AG09319 (cell line): ENCODE results near the gene CLMN.

Experiments used
- DNase-seq: peaks from one replicate; pipeline ENCODE4 v3.0.0-alpha.2; 2010; ENCODE audit warnings: low read depth; ENCODE audit errors: extremely low read depth
- CTCF ChIP-seq: IDR thresholded peaks from 2 replicates; pipeline ENCODE4 v1.5.1; 2011; ENCODE audit warnings: low read depth, mild to moderate bottlenecking, inconsistent platforms, low read length, moderate library complexity

CLMN gene

DNA sequence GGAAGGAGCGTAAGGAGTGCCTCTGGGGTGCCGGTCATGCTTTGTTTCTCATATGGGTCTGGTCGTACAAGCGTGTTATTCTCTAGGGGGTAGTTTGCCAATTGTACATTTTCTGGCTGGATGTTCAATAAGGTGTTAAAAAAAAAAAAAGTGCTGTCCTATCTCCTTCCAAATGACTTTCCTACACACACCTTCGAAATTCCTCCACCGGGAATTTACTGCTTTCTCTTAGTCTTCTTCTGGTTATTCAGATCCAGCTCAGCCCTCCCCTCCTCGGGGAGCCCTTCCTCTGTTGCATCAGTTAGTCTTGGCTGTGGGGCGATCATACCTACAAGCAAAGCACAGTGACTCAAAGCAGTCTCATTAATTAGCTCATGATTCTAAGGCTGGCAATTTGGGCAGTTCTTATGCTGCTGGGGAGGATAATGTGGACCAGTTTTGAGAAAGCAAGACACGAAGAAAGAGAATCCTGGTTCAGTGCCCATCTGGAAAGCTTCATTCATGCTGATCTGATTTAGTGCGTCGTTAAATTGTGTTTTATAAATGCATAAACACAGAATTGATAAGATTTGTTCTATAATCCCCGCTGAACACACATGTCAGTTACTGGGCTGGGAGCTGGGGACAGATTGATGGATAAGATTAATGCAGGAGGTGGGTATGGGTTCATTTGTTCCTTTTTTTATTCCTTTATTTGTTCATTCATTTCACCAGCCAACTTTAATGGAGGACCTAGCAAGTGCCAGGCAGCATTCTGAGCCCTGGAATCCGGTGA lies 9.2 kb upstream of the CLMN start:
- TF ChIP-seq CTCF: no peak
- DNase-seq: no peak

GRCh38 chr14:95327558-95328374 lies 8.1 kb upstream of the CLMN start:
- no peak for DNase-seq
- TF ChIP-seq CTCF: no peak

DNA sequence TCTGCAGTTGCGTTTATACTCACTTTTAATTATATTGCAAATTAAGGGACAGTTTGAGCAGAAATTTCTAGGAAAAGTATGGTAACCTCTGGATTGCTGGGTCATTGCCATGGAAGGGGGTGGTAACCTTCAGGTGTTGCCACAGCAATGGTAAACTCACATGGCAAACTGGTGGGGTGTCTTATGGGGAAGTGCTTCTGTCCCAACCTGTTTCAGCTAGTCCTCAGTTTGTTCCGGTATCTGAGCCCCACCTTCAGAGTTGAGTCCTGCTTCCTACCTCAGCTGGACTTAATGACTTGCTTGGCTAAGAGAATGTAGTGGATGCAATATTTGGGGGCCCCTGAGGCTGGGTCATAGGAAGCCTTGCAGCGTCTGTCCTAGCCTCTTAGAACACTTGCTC lies 7.3 kb upstream of the CLMN start:
- no peak for TF ChIP-seq CTCF
- no peak for DNase-seq

DNA sequence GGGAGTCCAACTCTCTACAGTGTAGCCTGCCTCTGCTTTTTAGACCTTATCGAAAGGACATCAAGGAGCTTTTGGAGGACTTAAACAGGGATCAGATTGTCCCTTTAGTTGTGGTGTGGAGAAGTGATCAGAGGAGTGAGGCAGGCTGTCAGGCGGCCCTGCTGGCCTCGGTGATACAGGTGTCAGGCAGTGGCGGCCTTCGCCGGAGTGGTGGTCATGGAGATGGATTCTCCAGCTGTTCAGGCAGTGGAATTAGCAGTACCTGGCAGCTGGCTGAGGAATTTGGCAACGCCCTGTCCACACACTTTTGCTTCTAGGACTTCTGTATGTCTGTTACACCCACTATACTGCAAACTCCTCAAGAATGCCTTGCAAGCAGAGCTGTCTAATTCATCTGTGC lies 4.2 kb upstream of the CLMN start:
- no peak for TF ChIP-seq CTCF
- no peak for DNase-seq

GRCh38 chr14:95323361-95323760 lies 3.7 kb upstream of the CLMN start:
- DNase-seq: no peak
- no peak for TF ChIP-seq CTCF

DNA sequence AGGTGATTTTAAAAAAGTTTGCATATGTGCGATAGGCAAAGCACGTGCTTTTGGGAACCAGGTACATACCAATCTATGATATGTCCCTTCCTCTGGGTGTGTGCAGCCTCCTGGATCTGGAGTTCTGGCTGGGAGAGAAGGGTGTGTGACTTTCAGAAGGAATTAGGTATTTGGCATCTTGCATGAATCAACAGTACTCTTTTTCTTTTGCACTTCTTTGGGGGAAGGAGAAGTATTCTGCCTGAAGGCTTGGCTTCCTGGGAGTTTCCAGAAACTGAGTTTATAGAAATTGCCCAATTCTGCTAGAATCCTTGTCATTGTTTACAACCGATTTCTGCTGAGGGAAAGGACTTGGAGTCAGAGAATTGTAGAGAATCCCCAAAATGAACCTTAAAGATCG lies 2.9 kb upstream of the CLMN start:
- no peak for TF ChIP-seq CTCF
- no peak for DNase-seq

DNA sequence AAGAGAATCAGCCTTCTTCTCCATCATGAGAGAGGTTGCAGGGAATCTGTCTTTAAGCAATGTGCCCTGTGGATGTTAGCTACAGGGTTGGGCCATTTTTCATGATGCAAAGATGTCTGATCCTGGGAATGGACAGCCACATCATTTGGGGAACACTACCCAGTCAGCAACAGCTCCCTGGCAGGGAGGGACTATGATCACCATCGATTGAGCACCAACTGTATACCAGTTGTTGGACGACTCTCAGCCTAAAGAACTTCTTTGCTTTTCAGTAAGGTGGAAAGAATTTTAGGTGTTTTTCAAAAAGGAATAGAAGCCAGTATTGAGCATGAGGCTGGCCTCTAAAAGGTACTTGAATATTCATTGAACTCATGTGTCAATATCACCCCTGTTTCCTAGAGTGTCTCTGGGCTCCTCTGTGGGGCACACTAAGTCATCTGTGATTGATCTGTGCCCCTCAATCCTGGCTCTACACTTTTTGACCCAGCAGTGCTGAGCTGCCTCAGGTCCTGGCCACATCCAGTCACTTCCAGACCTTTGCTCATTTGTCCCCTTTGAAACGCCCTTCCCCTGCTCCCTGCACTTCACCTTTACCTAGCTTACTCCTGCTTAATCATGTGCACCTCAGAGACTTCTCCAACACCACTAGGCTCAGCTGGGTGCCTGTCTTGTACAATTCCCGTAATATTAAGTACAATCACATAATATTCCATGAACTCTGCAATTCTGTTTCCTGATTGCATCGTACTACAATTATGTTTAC lies 2.2 kb upstream of the CLMN start:
- no peak for TF ChIP-seq CTCF
- no peak for DNase-seq
